GM21515 (cell line): ENCODE data around the gene CACNA1D.
A peak's percentile ranks its signal among the peaks of the same experiment; 100 is the strongest.

Experiments
- ATAC-seq: cut with Tn5 transposase; IDR thresholded peaks from one replicate; pipeline ENCODE4 v1.9.1; 2021; ENCODE audit not compliant: unreplicated experiment

Gene CACNA1D

DNA sequence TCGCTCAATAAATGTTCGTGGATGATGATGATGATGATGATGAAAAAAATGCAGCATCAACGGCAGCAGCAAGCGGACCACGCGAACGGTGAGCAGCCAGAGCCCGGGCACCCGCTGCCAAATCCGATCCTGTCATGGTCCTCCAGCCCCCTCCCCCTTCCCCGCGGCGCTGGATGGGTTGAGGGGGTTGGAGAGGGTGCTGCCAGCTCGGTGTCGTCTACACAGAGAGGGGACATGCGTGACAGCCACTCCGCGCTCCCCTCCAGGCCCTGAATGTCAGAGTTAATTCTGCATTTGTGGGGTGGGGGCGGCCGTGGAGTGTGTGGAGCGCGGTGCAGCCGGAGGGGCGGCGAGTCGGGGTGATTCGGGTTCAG, 722 bp downstream of the CACNA1D start:
- no peak for ATAC-seq

DNA sequence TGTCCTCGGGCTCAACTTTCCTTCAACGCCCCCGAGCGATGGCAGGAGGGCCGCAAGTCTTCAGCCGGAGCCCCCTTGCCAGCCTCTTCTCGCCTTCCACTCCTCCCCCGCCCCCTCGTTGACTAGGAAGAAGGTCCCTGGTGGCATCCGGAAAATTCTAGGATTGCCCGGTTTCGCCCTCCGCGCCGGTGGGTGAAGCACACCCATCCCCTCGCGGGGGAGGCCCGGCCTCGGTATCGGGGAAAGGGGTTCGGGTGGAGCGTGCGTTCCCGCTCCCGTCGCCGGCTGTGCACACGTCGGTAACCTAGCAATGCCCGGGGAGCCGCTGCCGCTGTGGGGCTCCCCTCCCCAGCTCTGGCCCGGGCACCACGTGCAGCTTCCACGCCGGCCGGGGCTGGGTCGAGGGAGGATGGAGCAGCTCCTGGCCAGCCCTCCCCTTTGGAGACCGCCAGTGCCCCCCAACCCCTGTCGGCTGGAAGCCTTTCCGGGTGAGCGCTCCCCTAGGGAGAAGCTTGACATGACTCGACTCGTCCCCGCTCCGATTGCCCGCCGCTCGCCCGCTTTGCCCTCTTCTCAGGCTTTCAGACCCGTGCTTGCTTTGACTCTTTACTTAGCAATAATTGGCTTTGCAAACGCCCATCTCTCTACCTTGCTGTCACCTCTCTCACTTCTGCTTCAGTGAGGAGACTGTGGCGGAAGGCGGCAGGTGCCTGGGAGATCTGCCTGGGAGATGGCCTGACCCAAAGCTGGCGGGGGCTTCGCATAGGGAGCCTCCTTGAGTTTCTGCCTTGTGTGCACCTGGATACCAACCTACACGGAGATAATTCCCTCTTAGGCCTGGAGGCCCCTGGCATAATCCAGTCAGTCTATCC, 1.3 kb downstream of the CACNA1D start:
- ATAC-seq: no peak

DNA sequence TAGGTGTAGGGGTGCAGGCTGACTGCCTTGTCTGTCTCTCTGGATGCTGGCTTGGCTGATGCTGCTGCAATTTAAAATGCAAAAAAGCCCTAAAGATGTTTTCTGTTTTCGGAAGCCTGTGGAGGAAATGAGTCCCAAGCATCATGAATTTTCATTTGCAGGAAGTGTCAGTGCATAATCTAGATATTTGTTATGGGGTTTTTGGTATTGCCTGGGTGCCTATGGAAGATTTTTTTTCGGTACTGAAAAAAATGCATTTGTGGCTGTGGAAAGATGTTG, 1.9 kb downstream of the CACNA1D start:
- ATAC-seq: no peak

DNA sequence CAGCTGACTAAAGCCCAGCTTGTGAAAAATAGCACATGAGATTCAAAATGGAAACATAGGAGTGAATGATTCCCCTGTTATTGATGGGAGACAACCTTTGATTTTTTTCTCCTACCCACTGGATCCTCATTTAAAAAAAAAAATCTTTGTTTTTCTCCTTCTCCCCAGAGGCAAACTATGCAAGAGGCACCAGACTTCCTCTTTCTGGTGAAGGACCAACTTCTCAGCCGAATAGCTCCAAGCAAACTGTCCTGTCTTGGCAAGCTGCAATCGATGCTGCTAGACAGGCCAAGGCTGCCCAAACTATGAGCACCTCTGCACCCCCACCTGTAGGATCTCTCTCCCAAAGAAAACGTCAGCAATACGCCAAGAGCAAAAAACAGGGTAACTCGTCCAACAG, 2.6 kb downstream of the CACNA1D start:
- ATAC-seq: no peak

DNA sequence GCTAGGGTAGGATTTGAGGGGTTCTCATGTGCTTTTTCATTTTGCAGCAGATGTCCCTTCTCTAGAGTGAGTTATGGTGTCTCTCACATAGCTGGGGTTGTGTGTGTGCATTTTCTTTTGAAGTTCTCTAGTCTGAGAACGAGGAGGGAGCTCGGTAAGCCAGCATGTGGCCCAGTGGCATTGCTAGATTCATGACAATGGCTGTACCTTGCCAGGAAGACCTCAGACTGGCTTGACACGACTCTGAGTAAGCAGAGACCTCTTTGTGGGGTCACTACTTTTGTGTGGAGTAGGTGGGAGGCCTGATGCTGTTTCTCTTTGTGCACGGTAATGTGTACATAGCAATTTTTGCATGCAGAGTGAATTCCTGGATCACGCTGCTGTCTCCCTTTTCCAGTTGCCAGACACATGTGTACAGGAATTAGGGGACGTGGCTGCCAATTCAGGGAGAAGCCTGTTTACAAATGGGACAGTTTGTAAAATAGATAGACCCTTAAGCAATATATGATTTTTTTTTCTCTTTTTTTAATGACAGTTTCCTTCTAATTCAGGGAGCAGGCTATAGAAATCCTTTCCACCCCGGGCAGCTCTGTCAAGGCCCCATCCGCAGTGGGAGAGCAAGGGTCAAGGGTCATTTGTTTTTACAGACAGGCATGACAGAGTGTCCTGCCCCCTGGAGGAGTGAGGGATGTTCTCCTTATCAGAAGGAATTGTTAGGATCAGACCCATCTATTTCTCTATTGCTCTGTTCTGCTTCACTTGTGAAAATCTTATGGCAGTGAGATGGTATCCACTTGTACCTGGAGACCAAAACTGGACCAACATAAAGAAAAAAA, 4.6 kb downstream of the CACNA1D start:
- ATAC-seq: no peak

DNA sequence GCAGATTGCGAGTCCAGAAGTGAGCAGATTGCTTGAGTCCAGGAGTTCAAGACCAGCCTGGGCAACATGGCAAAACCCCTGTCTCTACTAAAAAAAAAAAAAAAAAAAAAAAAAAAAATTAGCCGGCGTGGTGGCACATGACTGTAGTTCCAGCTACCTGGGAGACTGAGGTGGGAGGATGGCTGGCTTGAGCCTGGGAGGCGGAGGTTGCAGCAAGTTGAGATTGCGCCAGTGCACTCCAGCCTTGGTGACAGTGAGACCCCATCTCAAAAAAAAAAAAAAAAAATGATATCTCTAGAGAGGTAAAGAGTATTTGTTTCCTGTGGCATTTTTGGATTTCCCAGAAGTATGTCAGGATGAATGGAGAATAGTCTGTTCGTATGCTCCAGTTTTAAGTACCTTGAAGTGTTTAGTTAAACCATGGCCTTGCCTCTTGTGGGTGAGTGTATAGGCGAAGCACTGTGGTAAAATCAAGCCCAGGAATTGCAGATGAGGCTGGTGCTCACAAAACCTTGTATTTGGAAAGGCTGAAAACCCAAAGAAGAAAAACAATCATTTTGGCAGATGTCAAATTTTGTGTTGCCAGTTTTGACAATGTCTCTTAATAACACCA, 5.9 kb downstream of the CACNA1D start:
- no peak for ATAC-seq

DNA sequence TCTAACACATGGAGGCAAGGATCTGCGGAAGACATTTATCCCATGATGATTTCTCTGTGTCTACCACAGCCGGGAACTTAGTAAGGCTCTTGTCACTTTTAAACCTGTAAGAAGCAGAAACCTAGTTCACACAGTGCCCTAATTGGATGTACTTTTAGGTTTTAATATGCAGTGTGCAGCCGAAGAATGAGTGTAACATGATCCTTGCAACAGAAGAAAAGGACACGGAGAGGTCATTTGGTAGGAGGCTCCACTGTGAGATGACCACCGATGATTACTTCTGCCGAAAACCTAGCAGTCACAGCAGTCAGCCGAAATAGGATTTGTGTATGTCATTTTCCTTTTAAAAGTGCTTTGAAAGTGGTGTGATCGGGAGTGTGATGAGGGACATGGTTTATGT, 6.8 kb downstream of the CACNA1D start:
- no peak for ATAC-seq

DNA sequence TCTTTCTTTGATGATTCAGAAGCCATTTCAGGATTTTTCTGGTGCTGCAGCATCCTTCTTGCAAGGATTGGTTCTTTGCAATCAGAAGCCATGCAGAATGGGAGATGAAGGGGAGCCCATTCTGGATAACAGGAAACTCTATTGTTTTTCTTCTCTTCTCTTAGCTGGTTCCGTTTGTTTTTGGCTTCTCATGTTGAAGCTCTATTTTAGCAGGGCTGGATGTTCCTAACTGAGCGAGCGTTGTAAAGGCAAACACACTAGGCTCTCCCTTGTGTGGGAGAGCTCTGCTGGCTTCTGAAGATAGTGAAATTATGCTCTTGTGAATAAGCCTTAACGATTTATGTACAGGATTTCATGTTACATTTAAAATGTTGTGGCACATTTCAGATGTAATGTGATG, 8.3 kb downstream of the CACNA1D start:
- no peak for ATAC-seq

DNA sequence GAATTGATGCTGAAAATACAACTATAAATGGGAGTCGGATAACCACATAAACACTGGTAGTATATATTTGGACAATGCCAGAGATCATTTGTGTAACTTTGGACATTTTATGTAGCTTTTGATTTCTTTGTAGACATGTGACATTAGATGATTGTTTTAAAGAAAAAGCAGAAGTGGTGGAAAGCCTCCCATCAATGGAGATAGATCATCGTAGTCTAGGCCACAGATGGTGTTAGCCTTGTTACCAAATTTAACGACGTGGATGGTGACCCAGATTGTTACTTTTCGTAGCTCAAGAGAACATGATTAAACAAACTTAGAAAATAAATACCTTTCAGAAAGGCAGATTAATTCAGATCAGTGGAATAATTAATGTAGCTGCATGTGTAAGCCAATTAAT, 8.8 kb downstream of the CACNA1D start:
- no peak for ATAC-seq

DNA sequence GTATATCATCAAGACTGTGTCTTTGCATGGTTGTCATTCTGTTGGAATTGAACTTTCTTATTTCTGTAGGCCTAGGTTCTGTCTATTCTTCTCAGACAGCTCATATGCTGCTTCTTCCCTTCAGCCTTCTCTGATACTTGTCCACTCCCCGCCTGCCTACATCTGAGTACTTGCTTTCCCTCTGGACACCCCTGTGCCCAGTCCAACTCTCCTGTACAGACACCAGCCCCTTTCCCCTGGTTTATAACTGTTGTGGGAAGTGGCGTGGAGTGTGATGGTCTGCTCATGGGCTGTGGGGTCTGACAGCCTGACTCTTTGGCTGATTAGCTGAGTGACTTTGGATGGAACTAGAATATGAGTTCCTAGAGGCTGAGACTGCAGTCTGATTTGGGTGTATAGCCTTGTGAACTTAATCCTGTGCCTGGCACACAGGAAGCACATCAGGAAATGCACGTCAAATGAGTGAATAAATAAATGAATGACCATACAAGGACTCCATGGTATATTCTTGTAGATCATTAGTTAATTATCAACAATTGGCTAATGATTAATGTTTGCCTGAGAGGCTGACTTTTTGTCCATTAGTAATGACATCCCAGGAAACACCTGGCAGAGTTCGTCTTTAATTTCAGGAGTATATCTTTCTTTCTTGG, 11.8 kb downstream of the CACNA1D start:
- no peak for ATAC-seq

DNA sequence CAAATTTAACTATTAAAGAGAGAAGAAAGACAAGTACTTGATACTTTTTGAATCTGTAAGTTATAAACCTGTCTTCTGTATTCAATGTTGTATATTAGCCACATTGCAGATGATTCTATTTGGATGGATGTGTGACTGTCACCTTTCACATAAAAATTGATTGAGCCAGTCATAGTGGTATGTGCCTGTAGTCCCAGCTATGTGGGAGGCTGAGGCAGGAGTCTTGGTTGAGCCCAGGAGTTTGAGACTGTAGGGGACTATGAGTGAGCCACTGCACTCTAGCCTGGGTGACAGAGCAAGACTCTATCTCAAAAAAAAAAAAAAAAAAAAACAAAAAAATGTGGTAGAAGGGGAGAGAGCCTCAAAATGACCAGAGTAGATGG, 12.3 kb downstream of the CACNA1D start:
- no peak for ATAC-seq

DNA sequence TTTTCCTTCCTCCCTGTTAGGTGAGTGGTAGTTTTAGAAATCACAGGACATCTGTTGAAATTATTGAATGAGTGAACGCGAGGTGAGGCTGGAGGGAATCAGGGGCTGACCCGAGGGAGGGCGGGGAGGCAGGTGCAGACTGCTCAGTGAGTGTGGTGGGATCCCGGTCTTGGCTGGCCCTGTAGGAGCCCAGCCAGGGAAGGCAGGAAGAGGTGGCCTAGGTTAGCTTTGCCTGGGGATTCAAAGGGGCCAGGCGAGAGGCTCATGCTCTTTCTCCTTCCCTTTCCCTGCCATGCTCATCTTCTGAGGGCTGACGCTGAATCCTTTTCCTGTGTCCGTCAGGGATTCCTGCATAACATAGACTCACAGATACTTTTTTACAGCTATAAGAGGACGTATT, 15.1 kb downstream of the CACNA1D start:
- ATAC-seq: no peak

DNA sequence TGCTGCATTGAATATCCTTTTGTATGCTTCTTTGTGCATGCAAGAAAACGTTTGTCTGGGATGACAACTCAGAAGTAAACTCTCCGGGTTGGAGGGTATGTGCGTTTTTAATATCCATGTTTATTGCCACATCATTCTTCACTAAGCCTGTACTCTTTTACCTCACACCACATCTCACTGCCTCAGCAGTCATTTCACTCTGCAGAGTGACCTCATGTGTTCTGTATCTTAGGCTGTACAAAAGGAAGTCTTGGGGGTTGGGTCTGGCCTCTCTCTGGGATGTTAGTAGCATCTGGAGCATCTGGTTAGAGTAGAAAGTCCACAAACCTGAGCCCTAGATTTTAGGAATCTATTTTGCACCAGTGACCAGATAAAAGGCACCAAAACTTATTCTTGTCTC, 16.1 kb downstream of the CACNA1D start:
- no peak for ATAC-seq

DNA sequence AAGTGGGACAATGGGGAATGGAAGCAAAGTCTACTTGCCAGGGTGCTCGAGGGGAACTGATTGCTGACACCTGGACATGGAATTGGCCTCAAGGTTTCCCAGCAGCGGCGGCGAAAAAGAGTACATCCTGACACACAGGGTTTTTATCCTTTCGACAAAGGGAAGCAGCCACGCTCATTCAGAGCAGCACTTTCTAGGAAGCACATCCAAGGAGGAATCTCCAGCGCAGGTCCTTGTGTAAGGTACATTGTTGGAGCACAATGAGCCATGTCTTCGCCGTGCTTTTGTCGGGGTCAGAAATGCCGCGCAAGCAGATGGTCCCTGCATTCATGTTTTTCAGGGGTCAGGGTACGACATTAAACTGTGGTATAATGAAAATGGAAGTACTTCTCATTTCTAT, 16.8 kb downstream of the CACNA1D start:
- ATAC-seq: no peak

DNA sequence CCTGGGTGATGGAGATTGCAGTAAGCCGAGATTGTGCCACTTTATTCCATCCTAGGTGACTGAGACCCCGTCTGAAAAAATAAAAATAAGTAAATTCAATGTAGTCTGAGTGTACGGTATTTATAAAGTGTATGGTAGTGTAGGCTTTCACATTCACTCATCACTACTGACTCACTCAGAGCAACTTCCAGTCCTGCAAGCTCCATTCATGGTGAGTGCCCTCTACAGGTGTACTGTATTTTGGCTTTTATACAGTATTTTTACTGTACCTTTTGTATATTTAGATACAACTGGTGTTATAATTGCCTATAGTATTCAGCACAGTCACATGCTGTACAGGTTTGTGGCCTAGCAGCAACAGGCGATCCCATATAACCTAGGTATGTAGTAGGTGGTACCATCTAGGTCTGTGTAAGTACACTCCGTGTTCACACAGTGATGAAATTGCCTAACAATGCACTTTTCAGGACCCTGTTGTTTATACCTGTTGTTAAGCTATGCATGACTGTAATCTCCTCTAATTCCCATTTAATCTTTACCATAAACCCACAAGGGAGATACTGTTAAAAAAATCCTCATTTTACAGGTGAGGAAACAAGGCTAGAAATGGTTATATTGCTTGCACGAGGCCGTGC, 19.3 kb downstream of the CACNA1D start:
- peak; percentile 58 for ATAC-seq

DNA sequence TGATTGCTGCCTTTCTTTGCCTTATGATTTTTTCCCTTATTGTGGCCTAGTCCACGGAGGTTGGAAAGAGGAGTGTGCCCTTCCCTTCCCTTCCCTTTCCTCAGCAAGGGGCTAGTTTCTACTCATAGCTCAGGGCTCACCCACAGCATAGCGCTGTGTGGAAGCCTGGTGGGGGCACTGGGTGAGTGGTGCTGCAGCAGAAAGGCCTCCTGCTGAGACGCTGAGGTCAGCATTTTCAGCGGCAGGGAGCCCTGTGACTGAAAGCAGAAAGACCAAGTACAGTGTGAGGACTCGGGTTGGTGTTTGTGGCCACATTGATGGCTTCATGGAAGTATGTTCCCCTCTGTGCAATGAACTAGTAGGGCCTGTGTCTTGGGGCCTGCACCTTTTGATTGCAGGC, 21.9 kb downstream of the CACNA1D start:
- no peak for ATAC-seq

DNA sequence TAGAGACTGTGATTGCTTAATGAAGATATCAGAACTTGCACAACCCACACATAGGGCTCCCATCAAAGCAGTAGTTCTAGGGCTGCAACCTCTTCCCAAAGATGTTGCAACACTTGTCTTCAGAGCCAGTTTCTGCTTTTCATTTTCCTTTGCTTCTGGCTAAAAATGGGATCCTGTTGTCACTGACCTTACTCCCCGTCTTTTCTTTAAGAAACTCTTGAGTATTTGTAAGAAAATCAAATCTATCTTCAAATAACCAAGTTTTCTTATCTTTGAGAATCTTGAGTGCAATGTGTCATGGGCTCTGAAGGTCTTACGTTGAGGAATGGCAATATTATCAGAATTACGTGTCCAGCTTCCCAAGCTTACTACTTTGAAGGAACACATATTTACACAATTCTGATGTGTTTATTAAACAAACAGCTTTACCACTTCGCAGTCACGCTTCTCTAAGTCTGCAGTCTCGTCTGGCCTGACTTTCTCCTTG, 24.1 kb downstream of the CACNA1D start:
- ATAC-seq: no peak

DNA sequence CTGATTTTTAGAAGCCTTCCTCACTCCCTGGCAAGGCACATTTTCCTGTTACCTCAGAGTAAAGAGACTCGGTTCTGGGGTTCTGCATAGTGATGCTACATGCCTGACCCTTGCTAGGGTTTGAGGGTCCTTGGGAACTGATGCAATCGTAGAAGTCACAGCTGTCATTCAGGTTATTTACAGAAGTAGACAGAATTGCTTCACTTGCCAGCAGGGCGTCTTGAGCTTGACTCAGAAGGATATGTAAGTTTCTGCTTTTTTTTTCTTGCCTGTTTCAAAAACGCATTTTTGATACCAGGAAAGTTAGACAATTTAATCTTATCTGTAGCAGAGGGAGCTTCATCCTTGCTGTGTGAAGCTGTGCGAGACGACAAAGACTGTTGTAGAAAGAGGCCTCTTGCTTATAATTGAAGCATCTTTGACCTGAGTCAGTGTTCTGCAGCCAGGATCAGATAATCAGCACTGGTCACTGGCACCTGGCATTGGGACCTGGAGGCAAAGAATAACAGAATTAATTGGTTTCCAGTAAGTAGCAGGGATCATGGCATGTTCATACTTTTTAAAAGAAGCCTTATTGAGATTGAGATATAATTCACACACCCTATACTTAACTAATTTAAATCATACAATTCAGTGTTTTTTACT, 24.8 kb downstream of the CACNA1D start:
- no peak for ATAC-seq

DNA sequence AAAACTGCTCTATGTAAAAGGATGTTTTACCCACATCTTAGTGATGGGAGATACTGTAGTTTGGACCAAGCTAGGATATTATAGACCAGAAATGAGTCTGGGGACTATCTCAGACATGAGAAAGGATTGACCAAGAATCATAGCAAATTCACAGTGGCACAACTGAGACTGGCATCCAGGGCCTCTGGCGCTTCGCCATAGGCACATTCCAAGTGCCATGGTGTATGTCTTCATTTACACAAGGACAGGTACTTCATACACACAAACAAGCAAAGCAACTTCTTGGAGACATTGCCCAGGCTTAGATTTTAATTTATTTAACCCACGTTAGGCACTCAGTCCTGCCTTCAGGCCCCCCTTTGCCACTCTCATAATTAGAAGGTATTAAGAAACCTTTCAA, 28.9 kb downstream of the CACNA1D start:
- ATAC-seq: no peak

DNA sequence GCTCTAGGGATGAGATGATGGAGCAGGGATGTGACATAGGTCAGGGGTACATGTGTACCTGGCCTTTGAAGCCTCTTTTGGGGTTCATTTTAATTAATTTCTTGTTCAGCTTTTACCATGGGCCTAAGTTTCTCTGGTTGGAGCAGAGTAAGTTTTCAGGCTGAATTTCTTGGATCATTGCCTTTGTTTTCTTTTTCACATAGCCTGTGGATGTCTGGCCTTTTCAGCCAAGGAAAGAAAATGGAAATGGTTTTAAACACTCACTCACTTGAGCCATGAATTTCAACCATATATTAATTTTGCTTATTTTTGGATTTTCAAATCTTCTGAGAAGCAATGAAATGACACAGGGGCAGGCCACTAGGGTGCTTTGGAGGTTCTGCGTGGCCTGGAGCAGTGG, 30.2 kb downstream of the CACNA1D start:
- ATAC-seq: no peak
